ENCODE data around the gene RYR2. TPM values are rescaled to one million over a fixed set of nuclear protein-coding genes. Genes with fewer than 3 reads are reported as not detected.

The RYR2 gene
- polyA plus RNA-seq, 1 of the 3 experiments (the other 2 are of a cell fraction) = under 0.01 TPM

DNA sequence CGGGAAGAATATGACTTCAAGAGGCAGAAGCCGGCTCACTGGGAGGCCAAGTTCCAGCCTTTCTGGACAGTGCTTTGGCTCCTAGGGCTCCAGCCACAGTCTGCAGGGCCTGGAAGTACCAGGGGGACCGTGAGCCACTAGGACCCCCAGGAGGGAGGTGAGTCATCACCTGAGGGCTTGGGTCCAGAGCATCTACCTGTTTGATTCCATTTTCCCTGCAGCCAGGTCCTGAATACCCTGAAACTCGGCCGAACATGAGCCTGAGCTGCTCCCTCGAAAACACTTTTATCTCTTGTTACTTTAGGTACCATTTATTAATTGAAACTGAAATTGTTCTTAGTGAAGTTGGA is 164.1 kb downstream of the RYR2 start:
- no peaks in the 10 kb centered on the region for H3K36me3 ChIP-seq (replicated peaks in 1 of 2; ENCODE audit: control insufficient read depth in 1 of 2, insufficient read depth in 2 of 2, low read length in 1 of 2)
- no peaks in the 10 kb centered on the region for H3K27me3 ChIP-seq (ENCODE audit: insufficient read depth)
- DNase-seq = no peak
- WGBS (ENCODE audit: low lambda C conversion rate) = 42% methylated on average over 4 of the region's 6 CpGs
- H3K9ac ChIP-seq = no peak overlapping the region
- H4K20me1 ChIP-seq (ENCODE audit: insufficient read depth) = no peaks in the 10 kb centered on the region
- no peaks in the 10 kb centered on the region for H3K9me3 ChIP-seq
- peaks cover 0 to 4% of the 10 kb centered on the region in 2 experiments; a peak in 1 of 4 replicates for H3K4me1 ChIP-seq (ENCODE audit: control insufficient read depth in 1 of 2, insufficient read depth in 2 of 2, low read depth in 1 of 2, low read length in 1 of 2)
- no peaks in the 10 kb centered on the region for H3K9me2 ChIP-seq
- ChIA-PET POLR2A (no interaction called here), CTCF (no interaction called here)
- TF ChIP-seq FOXM1 (IDR thresholded peaks at IDR 0.05; ENCODE audit: low read depth) (no peak), RCOR1 (IDR thresholded peaks at IDR 0.05; ENCODE audit: low read length) (no peak), SMC3 (IDR thresholded peaks at IDR 0.05; ENCODE audit: low read depth, low read length) (no peak), RFX5 (IDR thresholded peaks at IDR 0.05; ENCODE audit: low read length) (no peak), RXRA (IDR thresholded peaks at IDR 0.05; ENCODE audit: borderline replicate concordance, low read depth) (no peak), NRF1 (IDR thresholded peaks at IDR 0.05; ENCODE audit: low read depth, low read length) (no peak), TCF12 (IDR thresholded peaks at IDR 0.05) (no peak), GATA2 (CRISPR knock-in tag; IDR thresholded peaks at IDR 0.05) (no peak), NFIC (IDR thresholded peaks at IDR 0.05; ENCODE audit: borderline replicate concordance) (no peak), FOSL2 (IDR thresholded peaks at IDR 0.05; ENCODE audit: borderline replicate concordance, low read depth) (no peak), MXI1 (IDR thresholded peaks at IDR 0.05; ENCODE audit: low read depth, low read length) (no peak), TAF1 (IDR thresholded peaks at IDR 0.05; ENCODE audit: borderline replicate concordance, low read depth, low read length) (no peak)
- TF ChIP-seq, protein P1, sequence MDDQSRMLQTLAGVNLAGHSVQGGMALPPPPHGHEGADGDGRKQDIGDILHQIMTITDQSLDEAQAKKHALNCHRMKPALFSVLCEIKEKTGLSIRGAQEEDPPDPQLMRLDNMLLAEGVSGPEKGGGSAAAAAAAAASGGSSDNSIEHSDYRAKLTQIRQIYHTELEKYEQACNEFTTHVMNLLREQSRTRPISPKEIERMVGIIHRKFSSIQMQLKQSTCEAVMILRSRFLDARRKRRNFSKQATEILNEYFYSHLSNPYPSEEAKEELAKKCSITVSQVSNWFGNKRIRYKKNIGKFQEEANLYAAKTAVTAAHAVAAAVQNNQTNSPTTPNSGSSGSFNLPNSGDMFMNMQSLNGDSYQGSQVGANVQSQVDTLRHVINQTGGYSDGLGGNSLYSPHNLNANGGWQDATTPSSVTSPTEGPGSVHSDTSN (IDR thresholded peaks at IDR 0.05) = no peak
- TF ChIP-seq, protein P2, sequence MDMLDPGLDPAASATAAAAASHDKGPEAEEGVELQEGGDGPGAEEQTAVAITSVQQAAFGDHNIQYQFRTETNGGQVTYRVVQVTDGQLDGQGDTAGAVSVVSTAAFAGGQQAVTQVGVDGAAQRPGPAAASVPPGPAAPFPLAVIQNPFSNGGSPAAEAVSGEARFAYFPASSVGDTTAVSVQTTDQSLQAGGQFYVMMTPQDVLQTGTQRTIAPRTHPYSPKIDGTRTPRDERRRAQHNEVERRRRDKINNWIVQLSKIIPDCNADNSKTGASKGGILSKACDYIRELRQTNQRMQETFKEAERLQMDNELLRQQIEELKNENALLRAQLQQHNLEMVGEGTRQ (IDR thresholded peaks at IDR 0.05; ENCODE audit: borderline replicate concordance, low read depth, low read length) = no peak
- no peak overlapping the region for H3K4me2 ChIP-seq
- H3K79me2 ChIP-seq (ENCODE audit: insufficient read depth) = no peaks in the 10 kb centered on the region
- no peak overlapping the region for H3K4me3 ChIP-seq (ENCODE audit: low read depth in 2 of 2, low read length in 1 of 2)
- H3K27ac ChIP-seq (ENCODE audit: low read depth in 2 of 2, low read length in 1 of 2) = no peak overlapping the region
- no peaks in the 10 kb centered on the region for H3F3A ChIP-seq (replicated peaks; ENCODE audit: insufficient read depth)
- no peak overlapping the region for H2AFZ ChIP-seq (ENCODE audit: low read depth)

GRCh38 chr1:237211031-237211430 is 169.0 kb downstream of the RYR2 start:
- Histone ChIP-seq H3K27ac (ENCODE audit: low read depth in 2 of 2, low read length in 1 of 2) (no peak overlapping the region), H3K36me3 (replicated peaks in 1 of 2; ENCODE audit: control insufficient read depth in 1 of 2, insufficient read depth in 2 of 2, low read length in 1 of 2) (no peaks in the 10 kb centered on the region), H3F3A (replicated peaks; ENCODE audit: insufficient read depth) (no peaks in the 10 kb centered on the region), H3K4me3 (ENCODE audit: low read depth in 2 of 2, low read length in 1 of 2) (no peak overlapping the region), H3K4me1 (ENCODE audit: control insufficient read depth in 1 of 2, insufficient read depth in 2 of 2, low read depth in 1 of 2, low read length in 1 of 2) (no peaks in the 10 kb centered on the region), H3K9me3 (no peaks in the 10 kb centered on the region), H3K9me2 (no peaks in the 10 kb centered on the region), H4K20me1 (ENCODE audit: insufficient read depth) (no peaks in the 10 kb centered on the region), H3K79me2 (ENCODE audit: insufficient read depth) (no peaks in the 10 kb centered on the region), H3K4me2 (no peak overlapping the region), H3K27me3 (ENCODE audit: insufficient read depth) (no peaks in the 10 kb centered on the region), H2AFZ (ENCODE audit: low read depth) (no peak overlapping the region), H3K9ac (no peak overlapping the region)
- ChIA-PET CTCF (interaction anchor here (1.1 kb wide), 1 partner anchor 29 kb away, joined by 3 read pairs; no protein-coding TSS in a partner anchor), POLR2A (interaction anchor here (0.8 kb wide), 1 partner anchor 9 kb away, joined by 3 read pairs; no protein-coding TSS in a partner anchor)
- 56% methylated on average over 5 of the region's 5 CpGs for WGBS (ENCODE audit: low lambda C conversion rate)
- no peak for DNase-seq
- TF ChIP-seq TCF12 (IDR thresholded peaks at IDR 0.05) (no peak), SIN3A (IDR thresholded peaks at IDR 0.05; ENCODE audit: borderline replicate concordance, low read depth, low read length) (no peak), NRF1 (IDR thresholded peaks at IDR 0.05; ENCODE audit: low read depth, low read length) (no peak), TEAD4 (IDR thresholded peaks at IDR 0.05; ENCODE audit: borderline replicate concordance, insufficient read depth) (no peak), RCOR1 (IDR thresholded peaks at IDR 0.05; ENCODE audit: low read length) (no peak), RFX5 (IDR thresholded peaks at IDR 0.05; ENCODE audit: low read length) (no peak), GATA2 (CRISPR knock-in tag; IDR thresholded peaks at IDR 0.05) (no peak), EZH2phosphoT487 (IDR thresholded peaks at IDR 0.05; ENCODE audit: borderline replicate concordance, low read depth) (no peak), RAD21 (IDR thresholded peaks at IDR 0.05; ENCODE audit: low read length) (no peak), REST (IDR thresholded peaks at IDR 0.05; ENCODE audit: low read depth, low read length) (no peak), RXRA (IDR thresholded peaks at IDR 0.05; ENCODE audit: borderline replicate concordance, low read depth) (no peak), CHD2 (IDR thresholded peaks at IDR 0.05; ENCODE audit: low read length, partially characterized antibody) (no peak), MXI1 (IDR thresholded peaks at IDR 0.05; ENCODE audit: low read depth, low read length) (no peak)
- TF ChIP-seq, protein P2 (IDR thresholded peaks at IDR 0.05; ENCODE audit: borderline replicate concordance, low read depth, low read length) = no peak
- TF ChIP-seq, protein P3, sequence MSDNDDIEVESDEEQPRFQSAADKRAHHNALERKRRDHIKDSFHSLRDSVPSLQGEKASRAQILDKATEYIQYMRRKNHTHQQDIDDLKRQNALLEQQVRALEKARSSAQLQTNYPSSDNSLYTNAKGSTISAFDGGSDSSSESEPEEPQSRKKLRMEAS (IDR thresholded peaks at IDR 0.05; ENCODE audit: low read depth) = no peak

Data from SK-N-SH (cell line).